Measurements from ENCODE around the gene TRIM29.

GRCh38 chr11:120153221-120153620, 15.3 kb upstream of the TRIM29 start:
- TF ChIP-seq ESRRA (CRISPR knock-in tag; IDR thresholded peaks at IDR 0.05; ENCODE audit: low read depth) = no peak
- TF ChIP-seq POLR2AphosphoS5 (IDR thresholded peaks at IDR 0.05; ENCODE audit: low read depth, low read length) = no peak
- no peak for TF ChIP-seq PAXIP1 (CRISPR knock-in tag; conservative IDR thresholded peaks at IDR 0.05)
- no peak for TF ChIP-seq EZH2 (conservative IDR thresholded peaks at IDR 0.05; ENCODE audit: low read depth, low read length)
- no peak for TF ChIP-seq ZNF124 (CRISPR knock-in tag; IDR thresholded peaks at IDR 0.05)
- TF ChIP-seq NFKB2 (CRISPR knock-in tag; IDR thresholded peaks at IDR 0.05; ENCODE audit: borderline replicate concordance) = no peak
- no peak for TF ChIP-seq NR2C2 (CRISPR knock-in tag; IDR thresholded peaks at IDR 0.05; ENCODE audit: borderline replicate concordance)
- TF ChIP-seq IRF1 (CRISPR knock-in tag; IDR thresholded peaks at IDR 0.05; ENCODE audit: low read depth) = no peak

Measured in HepG2 (cell line).